ENCODE measurements around the gene C5orf47.

GRCh38 chr5:173941102-173941501 is 47.9 kb upstream of the C5orf47 start:
- no peak for TF ChIP-seq POLR2A (IDR thresholded peaks at IDR 0.05; ENCODE audit: low read length)
- no peak for TF ChIP-seq GATA1 (IDR thresholded peaks at IDR 0.05; ENCODE audit: low read depth, low read length)

Measured in erythroblast (primary cell).